ENCODE results near the gene SH3PXD2A.

GRCh38 chr10:103697787-103698186 is 157.6 kb downstream of the SH3PXD2A start:
- TF ChIP-seq CTCF (IDR thresholded peaks at IDR 0.05 in 8 of 11, conservative IDR thresholded peaks at IDR 0.05 in 3 of 11): no peak
- no peak for TF ChIP-seq POLR2A (IDR thresholded peaks at IDR 0.05)
